GM12874 (cell line): Measurements from ENCODE around the gene ABCD1.

Experiments
- TF ChIP-seq, protein P1 (sequence below): IDR thresholded peaks from 2 replicates; pipeline ENCODE4 v1.5.1; 2011; ENCODE audit warnings: low read depth, mild to moderate bottlenecking, control low read depth, low read length, moderate library complexity; ENCODE audit not compliant: insufficient read depth

ABCD1 gene

DNA sequence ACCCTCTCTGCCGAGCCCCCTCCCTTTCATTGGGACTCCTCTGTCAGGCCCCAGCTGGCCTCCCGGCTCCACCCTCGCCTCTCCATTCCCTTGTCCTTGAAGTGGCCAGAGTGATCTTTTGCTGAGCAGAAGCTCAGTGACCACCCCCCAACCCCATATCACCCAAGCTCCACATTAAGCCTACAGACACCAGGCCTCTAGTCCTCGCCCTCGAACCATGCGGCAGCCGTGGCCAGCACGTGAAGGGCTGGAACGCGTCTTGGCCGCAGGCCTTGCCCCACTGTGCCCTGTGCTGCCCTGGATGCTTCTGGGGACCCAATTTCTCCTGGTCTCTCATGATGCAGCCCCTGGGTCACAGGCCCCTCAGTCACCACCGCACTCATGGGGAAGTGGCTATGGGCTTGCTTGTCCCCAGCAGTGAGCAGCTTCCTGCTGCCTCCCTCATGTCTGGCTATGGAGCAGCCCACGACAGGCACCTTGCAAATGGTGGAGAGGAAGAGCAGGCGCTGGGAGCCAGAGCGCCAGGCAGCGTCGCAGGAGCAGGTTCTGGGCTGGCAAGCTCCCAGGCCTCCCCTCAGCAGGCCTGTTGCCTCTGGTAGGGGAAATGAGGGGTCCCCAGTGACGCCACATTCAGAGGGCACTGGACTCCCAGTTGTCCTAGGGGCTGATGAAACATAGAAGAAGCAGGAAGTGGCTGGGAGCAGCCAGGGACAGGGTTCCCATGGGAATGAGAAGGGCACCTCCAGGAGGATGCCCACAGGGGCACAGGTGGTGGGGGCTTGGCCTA lies 55.4 kb downstream of the ABCD1 start:
- TF ChIP-seq, protein P1, sequence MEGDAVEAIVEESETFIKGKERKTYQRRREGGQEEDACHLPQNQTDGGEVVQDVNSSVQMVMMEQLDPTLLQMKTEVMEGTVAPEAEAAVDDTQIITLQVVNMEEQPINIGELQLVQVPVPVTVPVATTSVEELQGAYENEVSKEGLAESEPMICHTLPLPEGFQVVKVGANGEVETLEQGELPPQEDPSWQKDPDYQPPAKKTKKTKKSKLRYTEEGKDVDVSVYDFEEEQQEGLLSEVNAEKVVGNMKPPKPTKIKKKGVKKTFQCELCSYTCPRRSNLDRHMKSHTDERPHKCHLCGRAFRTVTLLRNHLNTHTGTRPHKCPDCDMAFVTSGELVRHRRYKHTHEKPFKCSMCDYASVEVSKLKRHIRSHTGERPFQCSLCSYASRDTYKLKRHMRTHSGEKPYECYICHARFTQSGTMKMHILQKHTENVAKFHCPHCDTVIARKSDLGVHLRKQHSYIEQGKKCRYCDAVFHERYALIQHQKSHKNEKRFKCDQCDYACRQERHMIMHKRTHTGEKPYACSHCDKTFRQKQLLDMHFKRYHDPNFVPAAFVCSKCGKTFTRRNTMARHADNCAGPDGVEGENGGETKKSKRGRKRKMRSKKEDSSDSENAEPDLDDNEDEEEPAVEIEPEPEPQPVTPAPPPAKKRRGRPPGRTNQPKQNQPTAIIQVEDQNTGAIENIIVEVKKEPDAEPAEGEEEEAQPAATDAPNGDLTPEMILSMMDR, result no peak

DNA sequence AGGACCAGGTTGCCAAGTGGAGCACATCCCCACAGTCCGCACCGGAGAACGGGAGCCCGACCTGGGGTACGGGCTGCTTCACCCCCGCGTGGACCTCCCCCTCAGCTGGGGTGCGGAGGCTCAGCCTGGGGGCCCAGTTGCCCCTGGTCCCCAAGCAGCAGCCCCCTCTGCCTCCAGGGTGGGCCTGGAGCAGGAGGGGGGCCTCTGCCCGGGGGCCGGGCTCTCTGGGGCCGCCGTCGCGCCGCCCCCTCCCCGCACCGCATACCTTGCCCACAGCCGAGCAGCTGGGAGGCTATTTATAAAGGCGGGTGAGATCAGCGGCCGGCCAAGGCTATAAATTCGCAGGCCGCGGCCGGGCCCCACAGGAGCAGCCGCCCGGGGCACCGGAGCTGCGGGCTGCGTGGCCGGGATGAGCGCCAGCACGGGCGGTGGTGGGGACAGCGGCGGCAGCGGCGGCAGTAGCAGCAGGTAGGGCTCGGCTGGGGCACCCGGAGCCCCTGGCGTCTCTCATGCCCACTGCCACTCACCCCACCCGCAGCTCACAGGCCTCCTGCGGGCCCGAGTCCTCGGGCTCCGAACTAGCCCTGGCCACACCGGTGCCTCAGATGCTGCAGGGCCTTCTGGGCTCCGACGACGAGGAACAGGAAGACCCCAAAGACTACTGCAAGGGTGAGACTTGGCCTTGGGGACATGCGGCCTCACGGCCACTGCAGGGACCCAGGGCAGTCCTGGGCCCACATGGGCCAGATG lies 56.2 kb downstream of the ABCD1 start, which contains the start of gene SRPK3:
Gene SRPK3, plus strand, starts transcription at position 364 of the 750 bp plus-strand sequence. Its CDS starts 46 bp downstream, at position 410.
- TF ChIP-seq, protein P1, result no peak

DNA sequence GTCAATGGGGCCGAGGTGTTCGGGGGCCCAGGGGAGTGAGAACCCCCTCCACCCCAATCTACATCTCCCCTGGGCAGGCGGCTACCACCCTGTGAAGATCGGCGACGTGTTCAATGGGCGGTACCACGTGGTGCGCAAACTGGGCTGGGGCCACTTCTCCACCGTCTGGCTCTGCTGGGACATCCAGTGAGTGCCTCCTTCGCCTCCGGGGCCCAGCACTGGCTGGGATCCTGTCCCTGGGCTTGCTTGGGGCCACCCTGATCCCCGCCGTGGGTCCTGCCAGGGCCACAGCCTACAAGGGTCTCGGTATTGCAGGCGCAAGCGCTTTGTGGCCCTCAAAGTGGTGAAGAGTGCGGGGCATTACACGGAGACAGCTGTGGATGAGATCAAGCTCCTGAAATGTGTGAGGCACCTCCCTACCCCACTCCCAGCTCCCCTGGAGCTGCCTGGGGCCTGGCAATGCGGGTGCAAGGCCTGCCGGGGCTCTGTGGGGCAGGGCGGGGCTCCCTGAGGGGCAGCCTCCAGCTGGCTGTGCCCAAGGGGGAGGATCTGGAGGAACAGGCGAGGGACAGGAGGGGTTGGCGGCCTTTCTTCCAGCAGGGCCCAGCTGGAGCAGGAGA lies 56.9 kb downstream of the ABCD1 start:
- TF ChIP-seq, protein P1, result no peak

DNA sequence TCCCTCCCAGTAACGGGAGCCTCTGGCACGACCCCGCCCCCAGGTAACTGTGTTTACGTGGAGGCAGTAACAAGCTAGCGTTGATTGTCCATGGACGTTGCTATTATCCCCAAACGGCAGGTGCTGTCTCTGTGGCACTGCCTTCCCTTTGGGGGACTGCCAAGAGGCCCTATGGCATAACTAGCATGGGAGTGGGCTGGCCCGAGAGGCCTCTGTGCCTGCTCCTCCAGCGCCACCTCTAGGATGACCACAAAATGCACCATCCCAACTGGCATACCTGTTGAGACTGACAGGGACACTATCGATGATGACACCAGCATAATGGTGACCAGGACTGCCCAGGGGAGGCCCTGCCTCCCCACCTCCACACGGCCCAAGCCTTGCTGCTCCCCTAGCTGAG lies 57.7 kb downstream of the ABCD1 start:
- TF ChIP-seq, protein P1, result no peak

DNA sequence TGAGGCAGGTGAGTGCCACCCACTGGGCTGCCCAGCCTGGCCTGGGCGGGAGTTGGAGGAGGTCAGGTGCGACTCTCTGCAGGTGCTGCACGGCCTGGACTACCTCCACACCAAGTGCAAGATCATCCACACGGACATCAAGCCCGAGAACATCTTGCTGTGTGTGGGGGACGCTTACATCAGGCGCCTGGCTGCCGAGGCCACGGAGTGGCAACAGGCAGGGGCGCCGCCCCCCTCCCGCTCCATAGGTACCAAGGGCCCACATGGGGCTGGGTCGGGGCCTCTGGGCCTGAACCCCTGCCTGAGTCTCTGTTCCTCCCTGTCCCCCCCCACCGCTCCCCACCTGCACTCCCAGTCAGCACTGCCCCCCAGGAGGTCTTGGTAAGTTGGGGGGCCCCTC lies 58.2 kb downstream of the ABCD1 start:
- TF ChIP-seq, protein P1, result no peak

DNA sequence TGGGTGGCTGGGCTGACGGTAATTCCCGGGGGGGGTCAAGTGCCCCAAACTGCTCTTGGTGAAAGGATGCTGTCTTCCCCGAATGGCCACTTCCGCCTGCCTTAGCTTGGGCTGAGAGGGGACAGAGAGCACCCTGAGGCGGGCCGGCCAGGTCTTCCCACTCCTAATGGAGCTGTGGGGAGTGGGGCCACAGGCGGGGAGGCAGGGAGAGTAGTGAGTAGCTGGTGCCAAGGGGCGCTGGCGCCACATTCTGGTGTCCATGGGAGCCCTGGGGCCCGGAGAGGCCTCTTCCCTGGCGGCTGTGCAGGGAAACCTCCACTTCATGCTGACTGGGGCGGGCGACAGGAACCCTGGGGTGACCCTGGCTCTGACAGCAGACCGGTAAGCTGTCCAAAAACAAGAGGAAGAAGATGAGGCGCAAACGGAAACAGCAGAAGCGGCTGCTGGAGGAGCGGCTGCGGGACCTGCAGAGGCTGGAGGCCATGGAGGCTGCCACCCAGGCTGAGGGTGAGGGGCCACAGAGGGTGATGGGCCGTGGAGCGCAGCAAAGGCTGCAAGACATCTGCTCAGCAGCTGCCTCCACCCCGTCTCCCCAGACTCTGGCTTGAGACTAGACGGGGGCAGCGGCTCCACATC lies 58.8 kb downstream of the ABCD1 start:
- TF ChIP-seq, protein P1, result no peak

DNA sequence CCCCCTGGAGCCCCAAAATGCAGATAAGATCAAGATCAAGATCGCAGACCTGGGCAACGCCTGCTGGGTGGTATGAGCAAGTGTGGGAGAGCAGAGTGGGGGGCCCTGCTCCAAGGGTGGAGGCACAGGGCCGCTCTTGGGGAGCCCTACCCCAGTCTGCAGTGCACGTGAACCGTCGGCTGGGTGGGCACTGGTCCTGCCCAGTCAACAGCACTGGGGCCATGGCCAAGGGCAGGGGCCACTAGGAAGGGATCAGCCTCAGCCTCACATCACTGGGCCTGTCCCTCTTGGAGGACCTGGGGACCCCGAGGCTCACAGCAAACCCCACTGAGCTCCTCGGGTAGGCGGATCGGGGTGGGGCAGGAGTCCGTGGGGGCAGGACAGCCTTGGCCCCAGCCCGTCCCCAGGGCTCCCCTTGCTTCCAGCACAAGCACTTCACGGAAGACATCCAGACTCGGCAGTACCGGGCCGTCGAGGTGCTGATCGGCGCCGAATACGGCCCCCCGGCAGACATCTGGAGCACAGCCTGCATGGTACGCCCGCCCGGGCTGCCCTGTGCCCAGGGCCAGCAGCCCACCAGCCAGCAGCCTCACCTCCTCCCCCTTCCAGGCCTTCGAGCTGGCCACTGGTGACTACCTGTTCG lies 59.8 kb downstream of the ABCD1 start:
- TF ChIP-seq, protein P1, result no peak
